HCT116 (cell line): ENCODE results near the gene CD59.

ENCODE experiments used
- CEBPB ChIP-seq: IDR thresholded peaks from 2 replicates; pipeline ENCODE4 v1.6.1; 2012; ENCODE audit warnings: low read depth
- ELF1 ChIP-seq: IDR thresholded peaks from 2 replicates; pipeline ENCODE4 v1.6.1; 2012; ENCODE audit warnings: low read depth, borderline replicate concordance
- EZH2 ChIP-seq: fragments of 200-600 bp; sonication (generic); IDR thresholded peaks from 2 replicates; pipeline ENCODE4 v1.6.1; 2017; ENCODE audit warnings: antibody characterized with exemption, mixed run types
- EZH2phosphoT487 ChIP-seq: fragments of 200-600 bp; IDR thresholded peaks from 2 replicates; pipeline ENCODE4 v1.6.1; 2018; ENCODE audit warnings: antibody characterized with exemption, borderline replicate concordance
- JUND ChIP-seq: IDR thresholded peaks from 2 replicates; pipeline ENCODE4 v1.6.1; 2012
- POLR2A ChIP-seq: IDR thresholded peaks from 2 replicates; pipeline ENCODE4 v1.7.0; 2011; ENCODE audit warnings: borderline replicate concordance; ENCODE audit not compliant: insufficient read depth, insufficient read length; ENCODE audit errors: extremely low read depth
- POLR2AphosphoS5 ChIP-seq: IDR thresholded peaks from 2 replicates; pipeline ENCODE4 v1.6.1; 2011; ENCODE audit warnings: mild to moderate bottlenecking, low read depth, low read length, moderate library complexity
- RAD21 ChIP-seq: IDR thresholded peaks from 2 replicates; pipeline ENCODE4 v1.6.1; 2012; ENCODE audit warnings: low read depth, mild to moderate bottlenecking
- SP1 ChIP-seq: IDR thresholded peaks from 2 replicates; pipeline ENCODE4 v1.6.1; 2012; ENCODE audit warnings: low read depth
- YY1 ChIP-seq: IDR thresholded peaks from 2 replicates; pipeline ENCODE4 v1.6.1; 2011; ENCODE audit warnings: low read length, low read depth, moderate library complexity, mild to moderate bottlenecking; ENCODE audit not compliant: insufficient replicate concordance; ENCODE audit errors: extremely low read depth
- TF ChIP-seq, protein P1 (sequence below), 3 experiments: fragments of 200-600 bp in 1 of 3; sonication (generic) in 1 of 3; IDR thresholded peaks in 2 of 3; conservative IDR thresholded peaks in 1 of 3; 2 replicates each; pipeline ENCODE4 v1.5.1; 2012 to 2017; ENCODE audit warnings: low read depth in 2 of 3, low read length in 2 of 3, antibody characterized with exemption in 1 of 3, borderline replicate concordance in 1 of 3, control low read depth in 1 of 3, mild to moderate bottlenecking in 1 of 3, mixed read lengths in 1 of 3, mixed run types in 1 of 3, moderate library complexity in 1 of 3; ENCODE audit not compliant: insufficient read depth in 1 of 3
- TF ChIP-seq, protein P2 (sequence below): IDR thresholded peaks from 2 replicates; pipeline ENCODE4 v1.6.1; 2012
- TF ChIP-seq, protein P3 (sequence below): IDR thresholded peaks from 2 replicates; pipeline ENCODE4 v1.6.1; 2012; ENCODE audit warnings: low read depth
- TF ChIP-seq, protein P4 (sequence below): IDR thresholded peaks from 2 replicates; pipeline ENCODE4 v1.6.1; 2011; ENCODE audit warnings: mild to moderate bottlenecking, low read length, moderate library complexity; ENCODE audit not compliant: insufficient replicate concordance; ENCODE audit errors: extremely low read depth

DNA sequence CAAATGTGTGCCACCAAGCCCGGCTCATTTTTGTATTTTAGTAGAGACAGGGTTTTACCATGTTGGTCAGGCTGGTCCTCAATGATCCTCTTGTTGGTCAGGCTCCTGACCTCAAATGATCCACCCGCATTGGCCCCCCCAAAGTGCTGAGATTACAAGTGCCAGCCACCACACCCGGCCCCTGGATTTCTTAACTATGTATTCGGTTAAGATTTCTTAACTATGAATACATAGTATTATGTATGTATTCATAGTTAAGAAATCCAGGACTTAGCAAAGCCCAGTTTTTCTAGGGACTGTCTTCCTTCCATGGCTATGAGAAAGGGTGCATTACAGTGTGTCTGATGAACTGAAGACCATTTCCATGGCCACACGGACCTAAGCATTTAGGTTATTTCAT lies 37.3 kb downstream of the CD59 start:
- TF ChIP-seq, protein P1, sequence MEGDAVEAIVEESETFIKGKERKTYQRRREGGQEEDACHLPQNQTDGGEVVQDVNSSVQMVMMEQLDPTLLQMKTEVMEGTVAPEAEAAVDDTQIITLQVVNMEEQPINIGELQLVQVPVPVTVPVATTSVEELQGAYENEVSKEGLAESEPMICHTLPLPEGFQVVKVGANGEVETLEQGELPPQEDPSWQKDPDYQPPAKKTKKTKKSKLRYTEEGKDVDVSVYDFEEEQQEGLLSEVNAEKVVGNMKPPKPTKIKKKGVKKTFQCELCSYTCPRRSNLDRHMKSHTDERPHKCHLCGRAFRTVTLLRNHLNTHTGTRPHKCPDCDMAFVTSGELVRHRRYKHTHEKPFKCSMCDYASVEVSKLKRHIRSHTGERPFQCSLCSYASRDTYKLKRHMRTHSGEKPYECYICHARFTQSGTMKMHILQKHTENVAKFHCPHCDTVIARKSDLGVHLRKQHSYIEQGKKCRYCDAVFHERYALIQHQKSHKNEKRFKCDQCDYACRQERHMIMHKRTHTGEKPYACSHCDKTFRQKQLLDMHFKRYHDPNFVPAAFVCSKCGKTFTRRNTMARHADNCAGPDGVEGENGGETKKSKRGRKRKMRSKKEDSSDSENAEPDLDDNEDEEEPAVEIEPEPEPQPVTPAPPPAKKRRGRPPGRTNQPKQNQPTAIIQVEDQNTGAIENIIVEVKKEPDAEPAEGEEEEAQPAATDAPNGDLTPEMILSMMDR (IDR thresholded peaks at IDR 0.05 in 2 of 3, conservative IDR thresholded peaks at IDR 0.05 in 1 of 3; ENCODE audit: borderline replicate concordance in 1 of 3, insufficient read depth in 1 of 3, low read depth in 2 of 3, low read length in 2 of 3) = no peak
- TF ChIP-seq RAD21 (no peak), POLR2AphosphoS5 (no peak), EZH2 (no peak), SP1 (no peak), POLR2A (no peak), EZH2phosphoT487 (no peak), CEBPB (no peak), JUND (no peak), ELF1 (no peak), YY1 (no peak)
- TF ChIP-seq, protein P2, sequence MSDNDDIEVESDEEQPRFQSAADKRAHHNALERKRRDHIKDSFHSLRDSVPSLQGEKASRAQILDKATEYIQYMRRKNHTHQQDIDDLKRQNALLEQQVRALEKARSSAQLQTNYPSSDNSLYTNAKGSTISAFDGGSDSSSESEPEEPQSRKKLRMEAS = no peak
- TF ChIP-seq, protein P3, sequence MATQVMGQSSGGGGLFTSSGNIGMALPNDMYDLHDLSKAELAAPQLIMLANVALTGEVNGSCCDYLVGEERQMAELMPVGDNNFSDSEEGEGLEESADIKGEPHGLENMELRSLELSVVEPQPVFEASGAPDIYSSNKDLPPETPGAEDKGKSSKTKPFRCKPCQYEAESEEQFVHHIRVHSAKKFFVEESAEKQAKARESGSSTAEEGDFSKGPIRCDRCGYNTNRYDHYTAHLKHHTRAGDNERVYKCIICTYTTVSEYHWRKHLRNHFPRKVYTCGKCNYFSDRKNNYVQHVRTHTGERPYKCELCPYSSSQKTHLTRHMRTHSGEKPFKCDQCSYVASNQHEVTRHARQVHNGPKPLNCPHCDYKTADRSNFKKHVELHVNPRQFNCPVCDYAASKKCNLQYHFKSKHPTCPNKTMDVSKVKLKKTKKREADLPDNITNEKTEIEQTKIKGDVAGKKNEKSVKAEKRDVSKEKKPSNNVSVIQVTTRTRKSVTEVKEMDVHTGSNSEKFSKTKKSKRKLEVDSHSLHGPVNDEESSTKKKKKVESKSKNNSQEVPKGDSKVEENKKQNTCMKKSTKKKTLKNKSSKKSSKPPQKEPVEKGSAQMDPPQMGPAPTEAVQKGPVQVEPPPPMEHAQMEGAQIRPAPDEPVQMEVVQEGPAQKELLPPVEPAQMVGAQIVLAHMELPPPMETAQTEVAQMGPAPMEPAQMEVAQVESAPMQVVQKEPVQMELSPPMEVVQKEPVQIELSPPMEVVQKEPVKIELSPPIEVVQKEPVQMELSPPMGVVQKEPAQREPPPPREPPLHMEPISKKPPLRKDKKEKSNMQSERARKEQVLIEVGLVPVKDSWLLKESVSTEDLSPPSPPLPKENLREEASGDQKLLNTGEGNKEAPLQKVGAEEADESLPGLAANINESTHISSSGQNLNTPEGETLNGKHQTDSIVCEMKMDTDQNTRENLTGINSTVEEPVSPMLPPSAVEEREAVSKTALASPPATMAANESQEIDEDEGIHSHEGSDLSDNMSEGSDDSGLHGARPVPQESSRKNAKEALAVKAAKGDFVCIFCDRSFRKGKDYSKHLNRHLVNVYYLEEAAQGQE = no peak
- TF ChIP-seq, protein P4, sequence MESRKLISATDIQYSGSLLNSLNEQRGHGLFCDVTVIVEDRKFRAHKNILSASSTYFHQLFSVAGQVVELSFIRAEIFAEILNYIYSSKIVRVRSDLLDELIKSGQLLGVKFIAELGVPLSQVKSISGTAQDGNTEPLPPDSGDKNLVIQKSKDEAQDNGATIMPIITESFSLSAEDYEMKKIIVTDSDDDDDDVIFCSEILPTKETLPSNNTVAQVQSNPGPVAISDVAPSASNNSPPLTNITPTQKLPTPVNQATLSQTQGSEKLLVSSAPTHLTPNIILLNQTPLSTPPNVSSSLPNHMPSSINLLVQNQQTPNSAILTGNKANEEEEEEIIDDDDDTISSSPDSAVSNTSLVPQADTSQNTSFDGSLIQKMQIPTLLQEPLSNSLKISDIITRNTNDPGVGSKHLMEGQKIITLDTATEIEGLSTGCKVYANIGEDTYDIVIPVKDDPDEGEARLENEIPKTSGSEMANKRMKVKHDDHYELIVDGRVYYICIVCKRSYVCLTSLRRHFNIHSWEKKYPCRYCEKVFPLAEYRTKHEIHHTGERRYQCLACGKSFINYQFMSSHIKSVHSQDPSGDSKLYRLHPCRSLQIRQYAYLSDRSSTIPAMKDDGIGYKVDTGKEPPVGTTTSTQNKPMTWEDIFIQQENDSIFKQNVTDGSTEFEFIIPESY = no peak
